ENCODE data around the gene RGS6.

GRCh38 chr14:72387726-72388125 is 455.5 kb downstream of the RGS6 start:
- TF ChIP-seq, protein P1, sequence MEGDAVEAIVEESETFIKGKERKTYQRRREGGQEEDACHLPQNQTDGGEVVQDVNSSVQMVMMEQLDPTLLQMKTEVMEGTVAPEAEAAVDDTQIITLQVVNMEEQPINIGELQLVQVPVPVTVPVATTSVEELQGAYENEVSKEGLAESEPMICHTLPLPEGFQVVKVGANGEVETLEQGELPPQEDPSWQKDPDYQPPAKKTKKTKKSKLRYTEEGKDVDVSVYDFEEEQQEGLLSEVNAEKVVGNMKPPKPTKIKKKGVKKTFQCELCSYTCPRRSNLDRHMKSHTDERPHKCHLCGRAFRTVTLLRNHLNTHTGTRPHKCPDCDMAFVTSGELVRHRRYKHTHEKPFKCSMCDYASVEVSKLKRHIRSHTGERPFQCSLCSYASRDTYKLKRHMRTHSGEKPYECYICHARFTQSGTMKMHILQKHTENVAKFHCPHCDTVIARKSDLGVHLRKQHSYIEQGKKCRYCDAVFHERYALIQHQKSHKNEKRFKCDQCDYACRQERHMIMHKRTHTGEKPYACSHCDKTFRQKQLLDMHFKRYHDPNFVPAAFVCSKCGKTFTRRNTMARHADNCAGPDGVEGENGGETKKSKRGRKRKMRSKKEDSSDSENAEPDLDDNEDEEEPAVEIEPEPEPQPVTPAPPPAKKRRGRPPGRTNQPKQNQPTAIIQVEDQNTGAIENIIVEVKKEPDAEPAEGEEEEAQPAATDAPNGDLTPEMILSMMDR (conservative IDR thresholded peaks at IDR 0.05; ENCODE audit: low read depth, low read length) = no peak
- TF ChIP-seq EZH2 (IDR thresholded peaks at IDR 0.05; ENCODE audit: low read length, unreplicated experiment) = no peak
- no peak for TF ChIP-seq EZH2phosphoT487 (IDR thresholded peaks at IDR 0.05; ENCODE audit: borderline replicate concordance, low read length)
